Mesenteric fat pad (tissue), 1 donor: Measurements from ENCODE around the gene THBS2. TPM values are rescaled to one million over a fixed set of nuclear protein-coding genes. Genes with fewer than 3 reads are reported as not detected.

ENCODE experiments used
- DNase-seq: peaks from one replicate; pipeline ENCODE4 v3.0.0-alpha.2; 2020; ENCODE audit warnings: low spot score
- total RNA-seq: library from RNA; stranded (reverse); fragmentation: NEBNext Ultra II Directional; extraction: Animal tissue kit (Norgen Biotek cat#: 25700); gene quantifications from one replicate; pipeline ENCODE4 v1.2.1, GENCODE V29; 2021
- donor health status: DM: yes; HTN: yes; CAD: no.

The THBS2 gene
- total RNA-seq, 1 donor from 2014 or later, result 270 TPM

DNA sequence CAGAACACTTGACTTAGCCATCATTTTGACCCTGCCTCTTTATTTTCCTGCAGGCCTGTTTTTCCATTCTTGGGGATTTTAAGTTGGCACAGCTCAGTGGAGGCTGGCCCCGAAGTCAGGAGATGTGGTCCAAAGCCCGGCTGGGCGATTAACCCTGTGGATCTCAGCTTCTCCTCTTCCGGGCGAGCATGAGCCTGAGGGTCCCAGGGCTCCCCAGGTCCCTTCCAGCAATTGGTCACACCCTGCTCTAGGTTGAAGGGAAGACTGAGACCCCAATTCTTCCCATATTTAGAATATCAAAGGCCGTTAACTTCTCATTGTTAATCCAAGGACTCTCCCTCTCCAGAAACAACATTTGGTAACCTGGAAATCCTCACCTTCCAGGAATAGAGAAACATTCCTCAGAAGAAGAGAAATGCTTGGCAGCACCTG, 2.3 kb downstream of the THBS2 start:
- no peak for DNase-seq

DNA sequence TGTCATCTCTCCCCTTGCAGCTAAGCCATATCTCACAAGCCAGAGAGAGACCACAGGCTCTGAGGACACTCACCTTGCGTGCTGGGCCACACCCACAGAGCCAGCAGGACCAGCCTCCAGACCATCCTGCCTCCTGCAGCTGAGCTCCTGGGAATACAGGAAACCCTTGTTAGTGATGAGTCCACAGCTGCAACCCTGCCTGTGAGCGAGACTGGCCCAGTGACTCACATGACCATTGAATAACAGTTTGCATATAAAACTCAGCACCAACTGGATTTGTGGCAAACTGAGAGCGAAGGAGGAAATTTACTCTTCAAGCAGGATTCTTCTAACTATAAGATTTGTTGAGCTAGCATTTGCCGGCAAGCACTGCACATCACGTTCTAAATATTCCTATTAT, 3.0 kb downstream of the THBS2 start:
- DNase-seq, result no peak

DNA sequence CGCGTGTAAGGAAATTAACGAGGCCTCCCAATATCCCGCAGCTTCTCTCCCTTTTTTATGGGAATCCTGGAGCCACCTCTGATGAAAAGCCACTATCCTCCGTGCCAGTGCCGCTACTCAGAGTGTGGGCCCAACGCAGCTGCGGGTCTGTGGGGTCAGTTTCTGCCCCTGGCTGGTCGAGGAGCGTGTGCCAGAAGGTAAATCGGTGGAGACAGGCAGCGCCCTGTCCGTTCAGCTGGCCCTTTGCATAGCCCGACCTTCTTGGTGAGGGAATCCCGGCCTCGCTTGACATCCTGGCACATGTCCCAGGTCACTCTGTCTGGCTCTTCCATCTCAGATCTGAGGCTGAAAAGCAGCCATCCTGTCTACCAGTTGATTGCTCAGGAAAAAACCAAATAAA, 4.6 kb downstream of the THBS2 start:
- DNase-seq, result peak; percentile 62

DNA sequence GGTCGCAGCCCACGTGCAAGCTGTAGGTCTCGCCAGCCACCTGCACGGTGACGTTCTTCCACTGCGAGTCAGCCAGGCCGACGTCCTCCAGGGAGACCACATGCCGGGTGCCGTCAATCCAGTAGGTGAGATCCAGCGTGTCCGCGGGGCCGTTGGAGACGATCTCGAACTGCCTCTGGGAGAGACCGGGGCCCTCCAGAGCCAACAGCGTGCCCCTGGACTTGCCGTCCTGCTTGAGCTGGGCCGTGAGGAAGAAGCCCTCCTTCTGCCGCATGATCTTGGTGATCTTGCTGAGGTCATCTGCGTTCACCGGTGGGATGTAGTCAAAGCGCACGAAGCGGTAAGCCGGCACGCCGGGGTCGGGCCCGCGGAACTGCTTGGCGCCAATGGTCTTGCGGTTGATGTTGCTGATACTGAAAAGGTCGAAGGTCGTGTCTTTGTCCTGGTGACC, 5.1 kb downstream of the THBS2 start:
- DNase-seq, result peak; percentile 74

DNA sequence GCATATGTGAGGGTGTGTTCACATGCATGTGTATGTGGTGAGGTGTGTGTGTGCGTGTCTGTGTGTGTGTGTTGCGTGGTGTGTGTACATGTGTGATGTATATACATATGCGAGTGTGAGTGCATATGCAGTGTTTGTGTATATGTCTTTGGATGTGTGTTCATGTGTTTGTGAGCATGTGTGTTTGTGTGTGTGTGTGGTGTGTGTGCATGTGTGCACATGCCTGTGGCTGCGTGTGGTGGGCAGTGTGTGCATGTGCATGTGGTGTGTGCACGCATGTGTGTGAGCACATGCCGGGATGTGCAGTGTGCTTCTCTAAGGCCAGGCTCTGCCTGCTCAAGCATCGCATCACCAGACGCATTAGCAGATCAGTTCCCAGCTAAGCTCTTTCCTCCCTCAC, 5.7 kb downstream of the THBS2 start:
- DNase-seq, result no peak

DNA sequence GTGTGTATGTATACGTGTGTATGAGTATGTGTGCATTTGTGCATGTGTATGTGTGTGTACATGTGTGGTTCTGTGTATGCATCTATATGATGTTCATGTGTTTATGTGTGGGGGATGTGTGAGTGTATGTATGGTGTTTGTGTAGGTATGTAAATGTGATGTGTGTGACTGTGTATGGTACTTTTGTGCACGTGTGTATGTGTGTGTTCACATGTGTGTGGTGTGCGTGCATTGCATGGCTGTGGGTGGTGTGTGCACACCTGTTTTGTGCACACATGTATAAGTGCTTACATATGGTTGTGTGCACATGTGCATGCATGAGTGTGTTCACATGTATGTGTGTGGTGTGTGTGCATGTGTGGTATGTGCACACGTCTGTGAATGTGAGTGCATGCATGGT, 6.2 kb downstream of the THBS2 start:
- no peak for DNase-seq

DNA sequence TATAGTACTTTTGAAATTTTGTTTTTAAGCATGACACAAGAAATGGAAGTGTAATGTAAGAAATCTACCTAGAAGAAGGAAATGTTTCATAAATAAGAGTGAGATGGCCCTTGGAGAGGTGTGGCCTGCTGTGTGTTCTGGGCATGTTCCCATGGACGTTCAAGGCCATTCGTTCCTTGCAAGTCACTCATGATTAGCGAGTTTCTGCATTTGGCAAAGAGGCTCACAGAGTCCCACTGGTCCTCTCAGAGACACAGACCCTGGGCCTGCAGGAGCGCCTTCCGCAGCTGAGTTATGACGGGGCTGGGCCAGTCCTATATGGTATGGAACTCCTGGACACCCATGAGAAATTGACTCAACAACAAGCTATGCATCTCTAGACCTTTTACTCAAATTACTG, 7.2 kb downstream of the THBS2 start:
- DNase-seq, result peak; percentile 60

DNA sequence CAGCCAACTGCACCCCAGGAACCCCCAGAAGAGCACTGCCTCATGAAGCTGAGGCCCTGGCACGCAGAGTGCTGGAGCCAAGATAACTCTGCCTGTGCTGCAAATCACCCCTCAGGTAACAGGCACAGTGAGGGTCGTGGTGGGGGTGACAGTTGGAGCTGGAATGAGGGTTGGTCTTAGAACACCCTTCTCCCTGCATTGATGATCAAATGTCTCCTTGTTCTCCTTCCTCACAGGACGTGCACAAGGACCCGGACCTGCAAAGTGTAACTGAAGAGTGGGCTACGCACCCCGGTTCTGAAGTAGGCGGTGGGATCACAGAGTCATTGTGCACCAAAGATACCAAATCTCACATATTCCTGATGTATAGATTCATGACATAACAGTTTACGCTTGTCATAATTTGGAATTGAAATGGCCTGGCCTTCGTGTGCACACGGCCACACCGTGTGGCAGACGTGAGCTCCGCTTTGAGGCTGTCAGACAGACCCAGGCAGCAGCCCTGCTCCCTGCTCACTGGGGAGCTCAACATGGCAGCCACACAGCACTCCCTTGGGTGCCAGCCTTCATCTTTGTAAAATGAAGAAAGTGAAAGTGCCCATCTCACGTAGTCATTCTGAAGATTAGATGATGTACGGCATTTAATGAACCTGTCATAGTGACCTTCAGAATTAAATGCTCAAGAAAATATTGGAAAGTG, 8.8 kb downstream of the THBS2 start:
- DNase-seq, result peak; percentile 45

DNA sequence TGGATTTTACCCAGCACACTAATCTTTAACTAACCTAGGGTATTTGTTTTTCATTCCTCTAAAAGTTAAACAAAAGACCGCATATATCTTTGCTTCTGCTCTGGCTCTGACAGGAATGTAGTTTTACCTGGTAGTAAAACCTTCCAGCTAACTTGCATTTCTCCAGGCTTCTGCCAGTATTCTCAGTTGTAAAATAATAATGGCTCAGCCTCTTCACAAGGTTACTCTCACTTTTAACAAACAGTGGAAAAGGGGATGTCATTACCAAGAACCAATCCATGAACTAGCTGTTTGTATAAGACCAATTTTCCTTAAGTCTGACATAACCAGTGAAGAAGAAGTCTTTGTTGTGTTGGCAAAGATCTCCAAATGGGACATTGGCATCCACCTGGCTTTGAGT, 10.0 kb downstream of the THBS2 start:
- DNase-seq, result no peak

DNA sequence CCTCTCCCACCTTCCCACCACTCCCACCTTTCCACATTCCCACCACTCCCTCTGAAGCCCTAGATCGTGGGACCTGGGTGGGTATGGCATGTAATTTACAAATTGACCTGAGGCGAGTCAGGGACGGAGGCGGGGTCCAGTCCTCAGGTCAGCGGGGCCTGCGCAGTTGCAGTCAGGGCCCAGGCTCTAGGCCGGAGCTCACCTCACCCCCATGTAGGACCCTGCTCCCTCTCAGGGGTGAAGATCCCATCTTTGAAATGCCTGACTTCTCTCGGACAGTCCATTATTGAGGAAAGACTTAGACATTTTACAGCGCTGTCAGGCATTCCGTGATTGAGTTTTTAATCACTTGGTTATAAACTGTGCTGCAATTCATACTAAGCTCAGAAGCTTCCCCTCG, 10.5 kb downstream of the THBS2 start:
- no peak for DNase-seq

DNA sequence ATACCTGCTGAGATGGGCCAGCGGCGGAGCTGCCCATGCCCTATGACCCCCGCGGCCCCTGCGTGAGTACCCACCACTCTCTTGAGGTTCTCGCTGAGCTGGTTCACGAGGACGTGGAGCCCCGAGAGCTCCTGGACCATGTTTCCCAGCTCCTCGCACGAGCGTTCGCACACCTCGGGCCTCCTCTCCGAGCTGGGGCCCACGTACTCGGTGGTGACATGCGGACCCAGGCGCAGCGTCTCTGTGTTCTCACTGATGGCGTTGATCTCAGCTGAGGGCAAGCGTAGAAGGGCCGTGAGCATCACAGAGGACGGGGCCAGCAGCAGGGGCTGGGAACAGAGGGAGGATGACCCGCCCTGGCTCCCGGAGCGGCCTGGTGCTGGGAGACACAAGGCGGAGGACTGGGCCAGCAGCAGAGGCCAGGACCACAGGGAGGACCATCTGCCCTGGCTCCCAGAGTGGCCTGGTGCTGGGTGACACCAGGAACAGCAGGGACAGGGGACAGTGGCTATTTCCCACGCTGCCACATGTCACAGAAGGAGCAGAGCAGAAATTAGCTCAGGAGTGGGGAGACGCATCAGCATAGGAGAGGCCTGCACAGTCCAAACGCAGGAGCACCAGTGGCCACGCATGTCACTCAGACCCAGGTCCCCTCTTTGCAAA, 11.8 kb downstream of the THBS2 start:
- DNase-seq, result no peak

DNA sequence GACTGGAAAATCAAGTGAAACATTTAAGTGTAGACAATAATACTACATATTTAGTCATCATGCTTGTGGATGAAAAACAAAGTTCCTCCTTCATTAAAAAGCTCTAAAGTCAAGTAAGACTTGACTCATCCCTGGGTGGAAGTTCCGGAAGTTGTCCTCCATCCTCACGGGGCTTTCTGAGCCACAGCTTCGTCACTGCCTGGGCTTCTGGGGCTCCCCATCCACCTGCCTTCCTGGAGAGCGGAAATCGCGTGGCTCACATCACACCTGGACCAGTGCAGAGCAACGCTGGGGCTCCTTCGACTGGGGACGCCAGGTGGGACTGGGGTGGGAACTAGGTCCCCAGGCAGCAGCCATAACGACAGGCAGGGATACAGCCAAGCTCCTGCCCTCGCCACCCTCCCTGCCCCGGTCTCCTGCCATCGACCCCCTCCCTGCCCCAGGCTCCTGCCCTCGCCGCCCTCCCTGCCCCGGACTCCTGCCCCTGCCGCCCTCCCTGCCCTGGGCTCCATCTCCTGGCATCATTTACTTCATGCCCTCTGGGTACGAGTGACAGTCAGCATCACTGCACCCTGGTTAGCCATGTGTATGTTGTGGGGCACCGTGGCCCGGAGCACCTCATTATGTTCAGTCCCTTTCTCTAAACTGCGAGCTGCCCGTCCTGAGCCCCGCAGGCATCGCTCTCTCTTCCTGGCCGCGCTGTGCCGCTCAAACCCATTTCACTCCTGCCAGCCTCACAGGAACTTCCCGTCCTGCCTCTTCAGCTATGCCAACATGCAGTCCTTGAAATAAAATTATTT, 12.9 kb downstream of the THBS2 start:
- DNase-seq, result peak; percentile 65

DNA sequence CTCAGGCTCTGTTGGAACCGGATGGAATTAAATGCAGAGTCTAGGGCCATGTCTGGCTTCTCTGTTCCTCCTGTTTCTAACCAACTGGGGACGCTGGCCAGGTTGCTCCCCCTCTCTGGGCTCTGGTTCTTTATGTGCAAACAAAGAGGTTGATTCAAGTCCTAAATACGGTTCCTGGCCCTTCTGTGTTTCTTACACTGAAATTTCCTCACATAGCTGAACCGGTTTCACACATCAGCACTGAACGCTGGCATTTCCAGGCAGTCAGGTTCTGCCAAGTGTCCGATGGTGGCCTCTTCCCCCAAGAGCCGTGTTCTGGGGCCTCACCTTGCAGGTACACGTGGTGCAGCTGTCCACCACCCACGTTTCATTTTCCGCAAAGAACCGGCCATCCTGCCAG, 13.5 kb downstream of the THBS2 start:
- DNase-seq, result peak; percentile 67

DNA sequence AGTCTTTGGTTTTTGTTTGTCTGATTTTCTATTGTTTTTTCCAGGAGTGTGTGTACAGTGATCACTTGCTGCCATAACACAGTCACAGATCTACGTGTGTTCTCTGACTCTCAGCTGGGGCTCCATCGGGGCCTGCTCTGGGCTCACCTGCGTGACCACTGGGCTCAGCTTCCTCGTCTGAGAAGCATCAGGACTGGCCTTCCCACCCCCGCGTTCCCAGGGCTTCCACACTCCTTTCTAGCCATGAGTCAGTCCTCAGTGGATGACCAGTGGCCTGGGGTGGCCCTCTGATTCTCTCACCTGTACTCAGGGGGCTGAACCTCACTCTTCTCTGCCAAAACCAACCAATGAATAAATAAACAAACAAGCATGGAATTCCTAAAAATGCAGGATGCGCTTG, 14.5 kb downstream of the THBS2 start:
- DNase-seq, result peak; percentile 57

DNA sequence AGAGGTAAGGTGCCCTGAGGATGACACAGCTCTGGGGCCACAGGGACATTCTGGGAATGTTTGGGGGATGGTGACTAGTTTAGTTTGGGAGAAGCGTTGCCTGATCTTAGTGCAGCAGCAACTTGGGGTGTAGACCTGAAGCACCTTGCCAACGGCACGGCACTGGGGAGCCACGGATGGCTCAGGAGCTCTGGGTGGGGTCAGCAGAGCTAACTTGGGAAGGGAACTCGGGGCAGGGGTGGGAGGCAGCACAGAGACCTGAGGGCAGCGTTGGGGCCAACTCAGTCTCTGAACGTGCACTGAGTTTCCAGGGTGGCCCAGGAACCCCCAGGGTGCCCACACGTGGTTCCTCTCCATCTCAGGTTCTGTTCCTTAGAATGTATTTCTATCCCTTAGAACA, 14.9 kb downstream of the THBS2 start:
- DNase-seq, result peak; percentile 65

DNA sequence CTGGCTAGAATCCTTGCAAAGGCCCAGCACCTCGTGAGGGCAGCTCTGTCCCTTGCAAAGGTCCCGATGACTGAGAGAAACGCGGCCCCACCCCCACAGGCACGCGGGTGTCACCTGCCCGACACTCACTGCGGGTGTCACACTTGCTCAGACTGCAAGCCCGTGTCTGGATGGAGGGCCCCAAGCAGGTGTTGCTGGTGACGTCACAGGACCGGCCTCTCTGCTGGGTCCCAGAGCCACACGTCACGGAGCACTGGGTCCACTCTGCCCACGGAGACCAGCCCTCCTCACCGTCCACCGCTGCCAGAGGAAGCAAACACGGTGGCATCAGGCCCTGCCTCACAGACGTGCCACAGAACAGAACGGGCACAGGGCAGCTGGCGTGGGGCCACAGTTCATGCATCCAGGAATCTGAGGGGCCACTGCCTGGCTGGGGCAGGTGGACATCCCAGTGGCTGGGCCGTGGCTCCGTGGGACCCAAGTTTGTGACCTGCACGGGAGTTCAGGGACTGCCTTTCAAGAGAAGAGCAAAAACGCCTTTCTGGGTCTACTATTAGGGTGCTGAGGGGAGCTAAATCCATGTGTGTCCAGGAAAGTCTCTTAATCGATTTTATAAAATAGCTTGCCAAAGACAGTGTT, 16.0 kb downstream of the THBS2 start:
- DNase-seq, result peak; percentile 64

DNA sequence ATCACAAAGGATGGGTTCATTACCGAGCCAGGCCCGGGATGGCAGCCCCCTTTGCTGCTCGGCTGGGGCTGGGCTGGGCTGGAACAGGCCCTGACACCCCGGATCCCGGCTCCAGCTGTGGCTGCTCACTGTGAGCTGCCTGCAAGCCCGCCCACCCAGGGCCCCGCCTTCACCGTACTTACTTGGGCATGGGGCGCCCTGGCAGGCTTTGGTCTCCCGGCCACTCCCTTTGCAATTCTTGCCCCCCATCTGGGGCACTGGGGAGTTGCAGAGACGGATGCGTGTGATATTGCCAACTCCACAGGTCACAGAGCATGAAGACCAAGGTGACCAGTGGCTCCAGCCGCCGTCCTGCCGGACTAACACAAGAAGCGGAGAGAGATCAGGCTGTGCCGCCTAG, 16.7 kb downstream of the THBS2 start:
- peak; percentile 83 for DNase-seq

DNA sequence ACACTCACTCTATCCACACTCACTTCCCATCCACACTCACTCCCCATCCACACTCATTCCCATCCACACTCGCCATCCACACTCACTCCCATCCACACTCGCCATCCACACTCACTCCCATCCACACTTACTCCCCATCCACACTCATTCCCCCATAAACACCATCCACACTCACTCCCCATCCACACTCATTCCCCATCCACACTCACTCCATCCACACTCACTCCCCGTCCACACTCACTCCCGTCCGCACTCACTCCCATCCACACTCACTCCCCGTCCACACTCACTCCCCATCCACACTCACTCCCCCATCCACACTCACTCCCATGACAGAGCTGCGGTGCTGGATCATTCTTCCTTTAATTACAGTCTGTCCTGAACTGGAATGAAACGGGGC, 17.1 kb downstream of the THBS2 start:
- no peak for DNase-seq

DNA sequence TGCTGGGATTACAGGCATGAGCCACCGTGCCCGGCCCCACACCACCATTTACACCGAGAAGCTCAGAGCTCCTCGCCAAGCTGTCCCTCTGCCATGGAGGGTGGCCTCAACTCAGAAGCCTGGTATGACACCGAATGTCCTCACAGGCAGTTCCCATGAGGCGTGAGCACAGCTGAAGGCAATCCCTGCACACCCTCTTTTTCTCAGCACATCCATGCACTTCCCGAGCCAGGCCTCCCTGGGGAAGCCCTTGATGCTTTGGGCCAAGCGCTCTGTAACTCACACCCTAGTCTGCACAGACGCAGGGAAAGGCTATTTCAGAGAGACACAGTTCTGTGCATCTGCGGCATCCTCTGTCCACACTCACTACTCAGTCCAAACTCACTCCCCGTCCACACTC, 18.4 kb downstream of the THBS2 start:
- peak; percentile 77 for DNase-seq

DNA sequence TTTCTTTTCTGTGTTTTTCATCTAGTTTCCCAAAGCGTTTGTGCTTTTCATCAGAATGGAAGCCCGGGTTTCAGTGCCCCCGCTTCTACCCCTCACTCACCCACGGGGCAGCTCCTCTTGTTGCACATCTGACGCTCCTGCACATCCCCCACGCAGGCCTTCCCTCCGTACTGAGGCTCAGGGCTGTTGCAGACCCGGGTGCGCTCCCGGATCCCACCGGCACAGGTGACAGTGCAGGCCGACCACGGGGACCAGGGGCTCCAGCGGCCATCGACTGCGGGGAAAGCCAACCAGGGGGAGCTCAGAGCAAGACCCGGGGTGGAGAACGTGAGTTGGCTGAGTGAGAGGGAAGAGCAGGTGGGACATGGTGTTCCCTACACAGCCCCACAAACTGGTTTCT, 19.0 kb downstream of the THBS2 start:
- DNase-seq, result no peak

DNA sequence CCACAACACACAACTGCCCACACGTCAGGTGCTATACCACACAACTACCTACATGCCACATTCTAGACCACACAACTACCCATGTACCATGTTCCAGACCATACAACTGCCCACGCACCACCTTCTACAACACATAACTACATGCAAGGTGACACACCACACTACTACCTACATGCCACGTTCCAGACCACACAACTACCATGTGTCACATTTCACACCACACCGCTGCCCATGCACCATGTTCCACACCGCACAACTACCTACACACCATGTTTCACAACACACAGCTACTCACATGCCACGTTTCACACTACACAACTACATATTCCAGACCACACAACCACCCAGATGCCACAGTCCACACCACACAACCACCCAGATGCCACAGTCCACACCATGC, 19.8 kb downstream of the THBS2 start:
- no peak for DNase-seq

DNA sequence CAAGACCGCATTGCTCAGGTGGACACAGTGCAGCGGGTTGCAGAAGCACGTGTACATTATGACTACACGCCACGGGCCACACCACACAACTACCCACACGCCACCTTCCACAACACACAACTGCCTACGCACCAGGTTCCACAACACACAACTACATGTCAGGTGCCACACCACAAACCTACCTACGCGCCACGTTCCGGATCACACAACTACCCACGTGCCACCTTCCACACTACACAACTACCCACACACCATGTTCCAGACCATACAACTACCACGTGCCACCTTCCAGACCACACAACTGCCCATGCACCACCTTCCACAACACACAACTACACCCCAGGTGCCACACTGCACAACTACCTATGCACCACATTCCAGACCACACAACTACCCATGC, 20.5 kb downstream of the THBS2 start:
- DNase-seq, result no peak
